Mesothelial cell of epicardium (in vitro differentiated cells): Measurements from ENCODE around the gene CPOX. TPM values are rescaled to one million over a fixed set of nuclear protein-coding genes. Genes with fewer than 3 reads are reported as not detected.

Source experiments
- DNase-seq, 2 experiments: peaks; one replicate each; pipeline ENCODE4 v3.0.0; 2021; ENCODE audit warnings: low spot score in 2 of 2; ENCODE audit not compliant: unreplicated experiment in 2 of 2
- H3K27ac Mint-ChIP-seq: 2 replicates; pipeline ENCODE4 v1.8.0; 2021; ENCODE audit warnings: mixed read lengths
- H3K27me3 Mint-ChIP-seq: 2 replicates; pipeline ENCODE4 v1.8.0; 2021; ENCODE audit warnings: low read depth, mixed read lengths
- H3K36me3 Mint-ChIP-seq: 2 replicates; pipeline ENCODE4 v1.8.0; 2021; ENCODE audit warnings: mixed read lengths
- H3K4me1 Mint-ChIP-seq: 2 replicates; pipeline ENCODE4 v1.8.0; 2021; ENCODE audit warnings: mixed read lengths
- H3K4me3 Mint-ChIP-seq: 2 replicates; pipeline ENCODE4 v1.8.0; 2021; ENCODE audit warnings: mild to moderate bottlenecking, moderate library complexity, mixed read lengths
- H3K9me3 Mint-ChIP-seq: 2 replicates; pipeline ENCODE4 v1.8.0; 2021; ENCODE audit warnings: mixed read lengths
- total RNA-seq: library from RNA; stranded (reverse); gene quantifications from 3 replicates; pipeline ENCODE4 v1.2.1, GENCODE V29; 2021
- TF ChIP-seq, protein P1 (sequence below): fragments of 200-600 bp; sonication (generic); IDR thresholded peaks from one replicate; pipeline ENCODE4 v1.5.0; 2021; ENCODE audit warnings: antibody characterized with exemption; ENCODE audit not compliant: unreplicated experiment

The CPOX gene
- total RNA-seq, 1 donor from 2014 or later, result 18.4 TPM

DNA sequence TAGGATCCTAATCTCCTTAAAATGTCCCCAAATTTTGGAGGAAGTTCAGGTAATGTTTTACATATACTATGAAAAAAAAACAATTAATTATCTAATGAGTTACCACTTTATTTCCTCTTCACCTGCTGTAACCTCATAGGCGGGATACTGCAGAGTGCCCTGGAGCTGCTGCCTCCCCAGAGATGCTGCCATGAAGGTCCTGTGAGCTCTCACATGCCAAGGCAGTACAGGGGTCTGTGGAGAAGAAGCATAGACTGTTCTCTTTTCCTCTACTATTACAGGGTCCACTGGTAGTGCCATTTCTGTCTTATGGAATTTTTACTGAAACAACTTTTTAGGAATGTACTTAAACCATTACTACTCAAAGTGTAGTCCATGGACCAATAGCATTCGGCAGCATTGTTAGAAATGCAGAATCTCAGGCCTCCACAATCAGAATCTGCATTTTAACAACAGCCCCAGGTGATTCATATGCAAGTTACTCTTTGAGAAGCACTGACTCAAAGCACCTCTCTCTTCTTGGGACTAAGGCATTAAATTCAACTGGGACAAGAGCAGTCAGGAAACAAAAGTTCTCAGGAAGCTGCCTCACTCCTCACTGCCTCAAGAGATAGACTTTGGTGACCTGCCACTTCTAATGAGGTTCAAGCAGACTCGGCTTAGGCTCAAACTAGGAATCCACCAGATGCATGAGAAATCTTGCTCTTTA is 30.3 kb upstream of the CPOX start:
- Mint-ChIP-seq H3K36me3 (no peaks in the 10 kb centered on the region), H3K4me3 (no peak overlapping the region), H3K27me3 (no peaks in the 10 kb centered on the region), H3K9me3 (no peaks in the 10 kb centered on the region), H3K27ac (no peak overlapping the region), H3K4me1 (no peaks in the 10 kb centered on the region)
- TF ChIP-seq, protein P1, sequence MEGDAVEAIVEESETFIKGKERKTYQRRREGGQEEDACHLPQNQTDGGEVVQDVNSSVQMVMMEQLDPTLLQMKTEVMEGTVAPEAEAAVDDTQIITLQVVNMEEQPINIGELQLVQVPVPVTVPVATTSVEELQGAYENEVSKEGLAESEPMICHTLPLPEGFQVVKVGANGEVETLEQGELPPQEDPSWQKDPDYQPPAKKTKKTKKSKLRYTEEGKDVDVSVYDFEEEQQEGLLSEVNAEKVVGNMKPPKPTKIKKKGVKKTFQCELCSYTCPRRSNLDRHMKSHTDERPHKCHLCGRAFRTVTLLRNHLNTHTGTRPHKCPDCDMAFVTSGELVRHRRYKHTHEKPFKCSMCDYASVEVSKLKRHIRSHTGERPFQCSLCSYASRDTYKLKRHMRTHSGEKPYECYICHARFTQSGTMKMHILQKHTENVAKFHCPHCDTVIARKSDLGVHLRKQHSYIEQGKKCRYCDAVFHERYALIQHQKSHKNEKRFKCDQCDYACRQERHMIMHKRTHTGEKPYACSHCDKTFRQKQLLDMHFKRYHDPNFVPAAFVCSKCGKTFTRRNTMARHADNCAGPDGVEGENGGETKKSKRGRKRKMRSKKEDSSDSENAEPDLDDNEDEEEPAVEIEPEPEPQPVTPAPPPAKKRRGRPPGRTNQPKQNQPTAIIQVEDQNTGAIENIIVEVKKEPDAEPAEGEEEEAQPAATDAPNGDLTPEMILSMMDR, result no peak
- no peak for DNase-seq

DNA sequence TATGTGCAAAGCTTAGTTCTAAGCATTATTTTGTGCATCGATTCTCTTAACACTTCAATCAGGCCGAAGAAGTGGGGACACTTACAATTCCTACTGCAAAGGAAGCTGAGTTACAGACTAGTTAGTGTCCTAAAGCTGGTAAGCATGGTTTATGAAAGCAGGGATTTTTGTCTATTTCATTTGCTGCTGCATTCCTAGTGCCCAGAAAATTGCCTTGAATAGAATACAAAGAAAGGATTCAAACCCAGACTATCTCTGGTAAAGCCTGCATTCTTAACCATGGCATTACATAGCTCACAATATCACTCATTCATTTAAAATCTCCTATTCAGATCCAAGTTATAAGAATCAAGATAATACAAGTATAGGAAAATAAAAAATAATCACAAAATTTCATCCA is 24.4 kb upstream of the CPOX start:
- Mint-ChIP-seq H3K9me3 (no peaks in the 10 kb centered on the region), H3K27me3 (no peaks in the 10 kb centered on the region), H3K4me3 (no peak overlapping the region), H3K4me1 (no peaks in the 10 kb centered on the region), H3K36me3 (no peaks in the 10 kb centered on the region), H3K27ac (no peak overlapping the region)
- no peak for DNase-seq
- TF ChIP-seq, protein P1, result no peak

DNA sequence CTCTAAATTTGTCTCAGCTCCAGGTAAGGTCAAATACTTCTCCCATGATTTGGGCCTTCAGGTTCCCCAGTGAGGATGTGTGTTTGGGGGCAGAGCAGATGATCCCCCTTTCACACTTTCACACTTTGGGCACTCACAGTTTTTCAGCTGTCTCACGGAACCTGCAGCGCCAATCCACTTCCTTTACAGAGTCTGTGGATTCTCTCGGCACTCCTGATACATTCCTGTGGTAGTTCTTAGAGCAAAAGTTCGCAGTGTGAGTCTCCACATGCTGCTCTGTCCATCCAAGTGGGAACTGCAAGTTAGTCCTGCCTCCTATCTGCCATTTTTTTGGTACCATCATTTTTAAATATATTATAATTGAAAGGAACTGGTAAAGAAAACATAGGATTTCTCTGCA is 20.2 kb upstream of the CPOX start:
- Mint-ChIP-seq H3K36me3 (no peaks in the 10 kb centered on the region), H3K27me3 (no peaks in the 10 kb centered on the region), H3K27ac (no peak overlapping the region), H3K4me1 (no peaks in the 10 kb centered on the region), H3K4me3 (no peak overlapping the region), H3K9me3 (peaks cover 4% of the 10 kb centered on the region)
- TF ChIP-seq, protein P1, result no peak
- no peak for DNase-seq

DNA sequence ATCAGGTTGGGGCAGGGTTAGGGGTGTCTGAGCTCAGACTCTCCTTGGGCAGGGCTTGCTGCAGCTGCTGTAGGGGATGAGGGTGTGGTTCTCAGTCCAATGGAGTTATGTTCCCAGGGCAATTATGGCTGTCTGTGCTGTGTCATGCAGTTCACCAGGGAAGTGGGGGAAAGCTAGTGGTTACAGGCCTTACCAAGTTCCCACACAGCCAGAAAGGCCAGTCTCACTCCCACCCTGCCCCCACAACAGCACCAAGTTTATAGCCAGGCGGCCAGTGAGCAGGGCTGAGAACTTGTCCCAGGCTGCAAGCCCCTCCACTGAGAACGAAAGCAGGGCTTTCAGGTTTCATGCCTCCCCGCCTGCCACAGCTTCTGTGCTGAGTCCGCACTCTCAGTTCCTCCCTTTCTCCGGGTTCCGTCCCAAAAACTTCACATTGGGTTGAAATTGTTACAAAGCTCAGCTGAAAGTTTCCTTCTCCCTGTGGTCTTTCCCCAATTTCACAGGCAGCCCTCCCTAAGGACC is 19.6 kb upstream of the CPOX start:
- TF ChIP-seq, protein P1, result no peak
- no peak for DNase-seq
- Mint-ChIP-seq H3K36me3 (no peaks in the 10 kb centered on the region), H3K9me3 (peaks cover 4% of the 10 kb centered on the region), H3K4me3 (no peak overlapping the region), H3K27ac (no peak overlapping the region), H3K4me1 (no peaks in the 10 kb centered on the region), H3K27me3 (no peaks in the 10 kb centered on the region)

DNA sequence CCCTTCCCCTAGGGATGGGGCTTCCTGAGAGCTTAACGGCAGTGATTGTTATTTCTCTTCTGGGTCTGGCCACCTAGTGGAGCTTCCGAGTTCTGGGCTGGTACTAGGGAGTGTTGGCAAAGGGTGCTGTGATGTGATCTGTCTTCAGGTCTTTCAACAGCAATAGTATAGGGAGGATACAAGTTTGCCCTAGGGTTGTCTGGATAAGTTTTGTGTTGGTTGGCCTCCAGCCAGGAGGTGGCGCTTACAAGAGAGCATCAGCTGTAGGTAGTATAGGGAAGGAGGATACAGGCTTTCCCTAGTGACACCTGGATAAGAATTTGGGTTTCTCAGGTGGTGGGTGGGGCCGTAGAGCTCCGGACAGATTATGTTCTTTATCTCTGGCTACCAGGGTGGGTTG is 19.2 kb upstream of the CPOX start:
- TF ChIP-seq, protein P1, result no peak
- H3K4me1 Mint-ChIP-seq, result no peaks in the 10 kb centered on the region

More for the DNA sequence above, 19.2 kb upstream of the CPOX start:
- H3K36me3 Mint-ChIP-seq, result no peaks in the 10 kb centered on the region
- no peak for DNase-seq
- H3K4me3 Mint-ChIP-seq, result no peak overlapping the region
- no peaks in the 10 kb centered on the region for H3K27me3 Mint-ChIP-seq
- H3K27ac Mint-ChIP-seq, result no peak overlapping the region
- H3K9me3 Mint-ChIP-seq, result peaks cover 4% of the 10 kb centered on the region
